Measurements from ENCODE around the gene TRPT1. TPM values are rescaled to one million over a fixed set of nuclear protein-coding genes. Genes with fewer than 3 reads are reported as not detected.

The TRPT1 gene
- total RNA-seq, 2 experiments from 2014 or later, result 11.3 to 11.5 TPM

- peak; percentile 41 to 91 (median 72) for DNase-seq
- TF ChIP-seq CTCF (IDR thresholded peaks at IDR 0.05), result no peak
- Histone ChIP-seq H3K4me3 (ENCODE audit: low read length) (peak overlapping the region; percentile 100), H3K27me3 (ENCODE audit: control insufficient read depth in 1 of 2, insufficient read depth in 2 of 2, low read length in 2 of 2) (no peaks in the 10 kb centered on the region), H3K4me1 (ENCODE audit: insufficient read depth, low read length) (peaks cover 61% of the 10 kb centered on the region), H3K9me3 (ENCODE audit: control insufficient read depth in 1 of 2, insufficient read depth in 1 of 2, low read length in 2 of 2) (no peaks in the 10 kb centered on the region), H3K36me3 (ENCODE audit: insufficient read depth, low read length) (peaks cover 57% of the 10 kb centered on the region), H3K27ac (ENCODE audit: low read depth in 1 of 2, low read length in 2 of 2) (peak overlapping the region; percentile 86 to 90)
- ATAC-seq (ENCODE audit: poor library complexity), result peak; percentile 68
- H3K4me3 Mint-ChIP-seq, result peak overlapping the region; percentile 98
- intact Hi-C loops (cut with DNase I, micrococcal nuclease), result loop anchor here (2.0 to 5.0 kb wide), 3 partner anchors 17 to 63 kb away; partner anchors contain the start of gene FKBP2 (in 2 of the 2)
- ChIA-PET CTCF (interaction anchor here (0.8 to 5.4 kb wide), 11 partner anchors 12 to 96 kb away, joined by 3 to 123 read pairs (median 4); partner anchors contain the start of genes CATSPERZ, ESRRA, NUDT22 and PLCB3), POLR2A (interaction anchor here (0.8 to 7.1 kb wide), 23 partner anchors 9 to 1480 kb away, joined by 3 to 116 read pairs (median 11); partner anchors contain the start of genes BAD, CATSPERZ, DNAJC4 and ESRRA)
- no peaks in the 10 kb centered on the region for H3K27me3 Mint-ChIP-seq
- peaks cover 49% of the 10 kb centered on the region for H3K4me1 Mint-ChIP-seq (ENCODE audit: low read depth)
- peak overlapping the region; percentile 93 for H3K27ac Mint-ChIP-seq
- no peaks in the 10 kb centered on the region for H3K9me3 Mint-ChIP-seq
- H3K36me3 Mint-ChIP-seq (ENCODE audit: low read depth), result peaks cover 74% of the 10 kb centered on the region
Observed at GRCh38 chr11:64207256-64208085, 18.5 kb downstream of the TRPT1 start.

GRCh38 chr11:64206457-64207255 is 19.3 kb downstream of the TRPT1 start, which contains the start of gene FERMT3:
TSS of gene FERMT3 (plus strand) at chr11:64206721. CDS start at chr11:64207365, 644 bp downstream.
- peaks cover 61% of the 10 kb centered on the region for H3K4me1 ChIP-seq (ENCODE audit: insufficient read depth, low read length)

More at GRCh38 chr11:64206457-64207255, 19.3 kb downstream of the TRPT1 start, which contains the start of gene FERMT3:
- Mint-ChIP-seq H3K9me3 (no peaks in the 10 kb centered on the region), H3K36me3 (ENCODE audit: low read depth) (peaks cover 74% of the 10 kb centered on the region), H3K4me1 (ENCODE audit: low read depth) (peaks cover 49% of the 10 kb centered on the region), H3K27me3 (no peaks in the 10 kb centered on the region), H3K4me3 (peak within 1 kb of the TSS; percentile 98), H3K27ac (peak within 1 kb of the TSS; percentile 93)
- intact Hi-C loops (cut with DNase I, micrococcal nuclease), result loop anchor here (1.0 to 5.0 kb wide), 4 partner anchors 18 to 64 kb away; partner anchors contain the start of genes FKBP2 (in 2 of the 2), NUDT22 (in 1 of the 2) and TRPT1 (in 1 of the 2)
- CTCF ChIA-PET, result interaction anchor here (0.8 to 5.4 kb wide), 12 partner anchors 11 to 110 kb away, joined by 3 to 123 read pairs (median 4); partner anchors contain the start of genes CATSPERZ, DNAJC4, ESRRA and NUDT22
- Histone ChIP-seq H3K36me3 (ENCODE audit: insufficient read depth, low read length) (peaks cover 54% of the 10 kb centered on the region), H3K9me3 (ENCODE audit: control insufficient read depth in 1 of 2, insufficient read depth in 1 of 2, low read length in 2 of 2) (no peaks in the 10 kb centered on the region), H3K4me3 (ENCODE audit: low read length) (peak within 1 kb of the TSS; percentile 100), H3K27me3 (ENCODE audit: control insufficient read depth in 1 of 2, insufficient read depth in 2 of 2, low read length in 2 of 2) (no peaks in the 10 kb centered on the region), H3K27ac (ENCODE audit: low read depth in 1 of 2, low read length in 2 of 2) (peak within 1 kb of the TSS; percentile 86 to 90)
- POLR2A ChIA-PET, result interaction anchor here (0.6 to 7.1 kb wide), 29 partner anchors 10 to 1479 kb away, joined by 3 to 116 read pairs (median 5); partner anchors contain the start of genes BAD, CATSPERZ, COX8A and DNAJC4
- DNase-seq, result peak; percentile 31 to 94 (median 72)
- ATAC-seq (ENCODE audit: poor library complexity), result peak; percentile 72
- TF ChIP-seq CTCF (IDR thresholded peaks at IDR 0.05), result no peak
